ENCODE measurements around the gene ZBTB20.

ZBTB20 gene

DNA sequence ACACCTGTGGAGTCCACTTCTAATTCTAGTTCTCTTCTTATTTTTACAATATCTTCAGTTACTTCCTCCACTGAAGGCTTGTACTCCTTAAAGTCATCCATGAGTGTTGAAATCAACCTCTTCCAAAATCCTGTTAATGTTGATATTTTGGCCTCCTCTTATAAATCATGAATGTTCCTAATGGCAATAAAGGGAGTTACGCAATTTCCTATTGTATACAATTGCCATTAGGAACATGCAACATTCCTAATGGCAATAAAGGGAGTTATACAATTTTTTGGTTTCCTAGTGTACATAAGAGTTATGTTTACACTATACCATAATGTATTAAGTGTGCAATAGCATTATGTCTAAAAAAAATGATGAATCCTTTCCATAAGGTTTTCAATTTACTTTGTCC lies 862.4 kb downstream of the ZBTB20 start:
- DNase-seq (ENCODE audit: low spot score): no peak

Data from AG08396 (cell line).